UCSD-AML1 (cell line): ENCODE results near the gene VWA3A.
A peak's percentile ranks its signal among the peaks of the same experiment; 100 is the strongest.
"Not testable (repeated sequence)": the region's sequence is repeated elsewhere in the genome, so short reads cannot be mapped to it uniquely, and the experiment has no call there.

Source experiments
- DNase-seq: peaks from one replicate; lab custom pipeline; 2025; ENCODE audit not compliant: unreplicated experiment; lab: John Stamatoyannopoulos, UW

VWA3A gene

GRCh38 chr16:22092143-22092933, at the start of gene VWA3A:
Gene VWA3A, plus strand, starts transcription at chr16:22092541. Its CDS starts 97 bp downstream, at chr16:22092638.
- DNase-seq: no peak

GRCh38 chr16:22043882-22044281, 48.5 kb upstream of the VWA3A start:
- DNase-seq: not testable (repeated sequence)

- not testable (repeated sequence) for DNase-seq
These were observed 46.5 kb upstream of the VWA3A start for GRCh38 chr16:22045888-22046287.

GRCh38 chr16:22050963-22051362, 41.4 kb upstream of the VWA3A start:
- no peak for DNase-seq

- DNase-seq: no peak
These were observed 39.4 kb upstream of the VWA3A start for GRCh38 chr16:22052980-22053379.

- no peak for DNase-seq
These were observed 38.4 kb upstream of the VWA3A start for GRCh38 chr16:22053921-22054341.

GRCh38 chr16:22054847-22055590, 37.3 kb upstream of the VWA3A start:
- DNase-seq: no peak

- no peak for DNase-seq
These were observed 36.5 kb upstream of the VWA3A start for GRCh38 chr16:22055881-22056280.

GRCh38 chr16:22063888-22064467, 28.4 kb upstream of the VWA3A start:
- DNase-seq: no peak

- DNase-seq: no peak
These were observed 27.1 kb upstream of the VWA3A start for GRCh38 chr16:22065252-22065651.

GRCh38 chr16:22070361-22071330, 21.7 kb upstream of the VWA3A start:
- DNase-seq: no peak

- DNase-seq: no peak
These were observed 20.9 kb upstream of the VWA3A start for GRCh38 chr16:22071331-22071910.

- no peak for DNase-seq
These were observed 19.0 kb upstream of the VWA3A start for GRCh38 chr16:22073350-22073749.

GRCh38 chr16:22075043-22075757, 17.1 kb upstream of the VWA3A start:
- DNase-seq: no peak

GRCh38 chr16:22075776-22076175, 16.6 kb upstream of the VWA3A start:
- no peak for DNase-seq

- DNase-seq: peak; percentile 65
These were observed 14.5 kb upstream of the VWA3A start for GRCh38 chr16:22077700-22078313.

- no peak for DNase-seq
These were observed 13.7 kb upstream of the VWA3A start for GRCh38 chr16:22078656-22079055.

GRCh38 chr16:22081050-22081449, 11.3 kb upstream of the VWA3A start:
- DNase-seq: no peak

GRCh38 chr16:22086440-22086839, 5.9 kb upstream of the VWA3A start:
- DNase-seq: no peak
